B cell (primary cell): ENCODE results near the gene RDH8. TPM values are rescaled to one million over a fixed set of nuclear protein-coding genes. Genes with fewer than 3 reads are reported as not detected.

Experiments
- ATAC-seq: fragments of 200-7000 bp; cut with Tn5 transposase; one replicate; pipeline ENCODE4 v1.10.0; 2021; ENCODE audit warnings: low read depth, mild to moderate bottlenecking, moderate number of reproducible peaks, moderate library complexity
- CTCF ChIA-PET: fragments of 350-600 bp; sonication (Branson Sonifier 250); formaldehyde crosslinking; loops from one replicate; lab custom pipeline; 2021; ENCODE audit warnings: antibody characterized with exemption, inconsistent platforms; lab: Charles Lee
- POLR2A ChIA-PET: fragments of 350-600 bp; sonication (Branson Sonifier 250); formaldehyde crosslinking; loops from one replicate; lab custom pipeline; 2021; ENCODE audit warnings: antibody characterized with exemption; lab: Charles Lee
- DNase-seq: peaks from one replicate; pipeline ENCODE4 v3.0.0; 2013
- H2AFZ ChIP-seq: 2 replicates; pipeline ENCODE4 v1.6.1; 2012; ENCODE audit warnings: mild to moderate bottlenecking, low read depth, low read length; ENCODE audit not compliant: insufficient read depth, poor library complexity, severe bottlenecking
- H3K27ac ChIP-seq, 2 donors: 1 replicate in 1 of 2; 2 replicates in 1 of 2; pipeline ENCODE4 v1.5.1; 2012 to 2013; ENCODE audit warnings: low read length in 2 of 2, mild to moderate bottlenecking in 2 of 2, moderate library complexity in 1 of 2
- H3K27me3 ChIP-seq, 4 experiments: fragments of 200-600 bp in 1 of 4; sonication (generic) in 1 of 4; replicated peaks in 1 of 4; 1 replicate in 2 of 4; 2 replicates in 2 of 4; pipeline versions ENCODE4 v1.6.1 to v1.7.0; 2013 to 2016; ENCODE audit warnings: low read length in 3 of 4, mild to moderate bottlenecking in 2 of 4, mixed read lengths in 1 of 4, moderate library complexity in 1 of 4; ENCODE audit not compliant: insufficient read depth in 4 of 4, control insufficient read depth in 3 of 4; ENCODE audit errors: control extremely low read depth in 1 of 4
- H3K36me3 ChIP-seq, 2 experiments: replicated peaks in 1 of 2; 1 replicate in 1 of 2; 2 replicates in 1 of 2; pipeline versions ENCODE4 v1.6.1 to v1.7.1; 2013; ENCODE audit warnings: low read length in 1 of 2; ENCODE audit not compliant: insufficient read depth in 2 of 2, control insufficient read depth in 1 of 2; ENCODE audit errors: control extremely low read depth in 1 of 2, extremely low read depth in 1 of 2
- H3K4me1 ChIP-seq, 2 donors: fragments of 200-600 bp in 1 of 2; sonication (generic) in 1 of 2; 1 replicate in 1 of 2; 2 replicates in 1 of 2; pipeline versions ENCODE4 v1.5.1 to v1.6.1; 2013 to 2017; ENCODE audit warnings: low read length in 2 of 2; ENCODE audit not compliant: control insufficient read depth in 2 of 2, insufficient read depth in 2 of 2
- H3K4me2 ChIP-seq: replicated peaks from 2 replicates; pipeline ENCODE3; 2012; ENCODE audit warnings: mild to moderate bottlenecking, low read depth, low read length; ENCODE audit not compliant: poor library complexity, severe bottlenecking
- H3K4me3 ChIP-seq, 5 experiments: fragments of 200-600 bp in 1 of 5; sonication (generic) in 1 of 5; 1 replicate in 3 of 5; 2 replicates in 2 of 5; pipeline versions ENCODE4 v1.5.1 to v1.7.0; 2011 to 2016; ENCODE audit warnings: low read length in 4 of 5, mild to moderate bottlenecking in 4 of 5, low read depth in 2 of 5, control low read depth in 1 of 5, moderate library complexity in 1 of 5; ENCODE audit not compliant: insufficient read depth in 1 of 5; ENCODE audit errors: control extremely low read depth in 1 of 5, extremely low read depth in 1 of 5
- H3K79me2 ChIP-seq: fragments of 200-600 bp; sonication (generic); one replicate; pipeline ENCODE4 v1.6.0; 2016; ENCODE audit warnings: low read length; ENCODE audit not compliant: control insufficient read depth, insufficient read depth
- H3K9ac ChIP-seq: fragments of 200-600 bp; sonication (generic); 2 replicates; pipeline ENCODE4 v1.6.1; 2017; ENCODE audit warnings: mild to moderate bottlenecking, low read length, moderate library complexity
- H3K9me3 ChIP-seq, 3 donors: one replicate each; pipeline versions ENCODE4 v1.6.1 to v1.7.1; 2013; ENCODE audit warnings: low read length in 2 of 3; ENCODE audit not compliant: control insufficient read depth in 2 of 3, insufficient read depth in 1 of 3; ENCODE audit errors: control extremely low read depth in 1 of 3
- H4K20me1 ChIP-seq: 2 replicates; pipeline ENCODE4 v1.6.0; 2012; ENCODE audit warnings: mild to moderate bottlenecking, low read length; ENCODE audit not compliant: insufficient read depth, control insufficient read depth, poor library complexity, severe bottlenecking
- H3K27ac Mint-ChIP-seq: one replicate; pipeline ENCODE4 v1.8.0; 2021; ENCODE audit warnings: mixed read lengths
- H3K27me3 Mint-ChIP-seq: one replicate; pipeline ENCODE4 v1.8.0; 2021; ENCODE audit warnings: mixed read lengths
- H3K4me1 Mint-ChIP-seq: one replicate; pipeline ENCODE4 v1.8.0; 2021; ENCODE audit warnings: mixed read lengths
- H3K4me3 Mint-ChIP-seq: one replicate; pipeline ENCODE4 v1.8.0; 2021; ENCODE audit warnings: mixed read lengths
- H3K9me3 Mint-ChIP-seq: one replicate; pipeline ENCODE4 v1.8.0; 2022; ENCODE audit warnings: mixed read lengths; ENCODE audit not compliant: insufficient read depth
- EZH2 ChIP-seq: IDR thresholded peaks from 2 replicates; pipeline ENCODE4 v1.6.1; 2012; ENCODE audit warnings: borderline replicate concordance, low read depth, mild to moderate bottlenecking, moderate library complexity, low read length; ENCODE audit not compliant: insufficient read depth, poor library complexity, severe bottlenecking
- WGBS: methylation state at CpG from one replicate; pipeline ENCODE4 v1.1.5; 2013; ENCODE audit warnings: missing lambda C conversion rate; ENCODE audit not compliant: insufficient coverage; 5-methylcytosine and 5-hydroxymethylcytosine counted together
- intact Hi-C: fragments of 100-400 bp; cut with micrococcal nuclease; formaldehyde crosslinking; loops from one replicate; pipeline ENCODE4 v1.10.0; 2022
- polyA plus RNA-seq: library from polyadenylated mRNA; depleted of rRNA; stranded (reverse); fragments of >200 nt; gene quantifications from 2 replicates; pipeline ENCODE4 v1.2.3, GENCODE V29; 2012
- total RNA-seq, 2 donors: library from RNA; stranded (reverse); fragments of 120-200 nt in 1 of 2; gene quantifications; 1 replicate in 1 of 2; 2 replicates in 1 of 2; pipeline versions ENCODE4 v1.2.3 to v1.2.4, GENCODE V29; 2013 to 2022
- TF ChIP-seq, protein P1 (sequence below): fragments of 200-600 bp; IDR thresholded peaks from one replicate; pipeline ENCODE4 v1.8.0; 2022; ENCODE audit warnings: antibody characterized with exemption, mild to moderate bottlenecking

RDH8 gene
- total and polyA plus RNA-seq, 2 donors (not counting 1 experiment from before 2014, with no cell fraction given), result not detected

- Histone ChIP-seq H3K4me3 (no peak overlapping the region), H3K27me3 (peaks cover 0 to 3% (median 0%) of the 10 kb centered on the region in 4 experiments), H3K9ac (no peak overlapping the region), H3K4me2 (no peak overlapping the region), H4K20me1 (no peaks in the 10 kb centered on the region), H3K27ac (no peak overlapping the region), H2AFZ (no peak overlapping the region), H3K79me2 (no peaks in the 10 kb centered on the region), H3K4me1 (no peaks in the 10 kb centered on the region), H3K9me3 (peaks cover 0 to 8% (median 0%) of the 10 kb centered on the region in 3 donors), H3K36me3 (no peaks in the 10 kb centered on the region)
- peaks cover 36% of the 10 kb centered on the region for H3K27me3 Mint-ChIP-seq
- intact Hi-C loops, result no loop called here
- H3K9me3 Mint-ChIP-seq, result no peaks in the 10 kb centered on the region
- H3K4me3 Mint-ChIP-seq, result no peak overlapping the region
- H3K27ac Mint-ChIP-seq, result no peak overlapping the region
- 63% methylated on average over 1 of the region's 4 CpGs for WGBS
- CTCF ChIA-PET, result no interaction called here
- no peak for TF ChIP-seq EZH2
- TF ChIP-seq, protein P1, sequence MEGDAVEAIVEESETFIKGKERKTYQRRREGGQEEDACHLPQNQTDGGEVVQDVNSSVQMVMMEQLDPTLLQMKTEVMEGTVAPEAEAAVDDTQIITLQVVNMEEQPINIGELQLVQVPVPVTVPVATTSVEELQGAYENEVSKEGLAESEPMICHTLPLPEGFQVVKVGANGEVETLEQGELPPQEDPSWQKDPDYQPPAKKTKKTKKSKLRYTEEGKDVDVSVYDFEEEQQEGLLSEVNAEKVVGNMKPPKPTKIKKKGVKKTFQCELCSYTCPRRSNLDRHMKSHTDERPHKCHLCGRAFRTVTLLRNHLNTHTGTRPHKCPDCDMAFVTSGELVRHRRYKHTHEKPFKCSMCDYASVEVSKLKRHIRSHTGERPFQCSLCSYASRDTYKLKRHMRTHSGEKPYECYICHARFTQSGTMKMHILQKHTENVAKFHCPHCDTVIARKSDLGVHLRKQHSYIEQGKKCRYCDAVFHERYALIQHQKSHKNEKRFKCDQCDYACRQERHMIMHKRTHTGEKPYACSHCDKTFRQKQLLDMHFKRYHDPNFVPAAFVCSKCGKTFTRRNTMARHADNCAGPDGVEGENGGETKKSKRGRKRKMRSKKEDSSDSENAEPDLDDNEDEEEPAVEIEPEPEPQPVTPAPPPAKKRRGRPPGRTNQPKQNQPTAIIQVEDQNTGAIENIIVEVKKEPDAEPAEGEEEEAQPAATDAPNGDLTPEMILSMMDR, result no peak
- ATAC-seq (no peak), DNase-seq (no peak)
- POLR2A ChIA-PET, result interaction anchor here (0.7 kb wide), 1 partner anchor 16 kb away, joined by 3 read pairs; no protein-coding TSS in a partner anchor
- no peaks in the 10 kb centered on the region for H3K4me1 Mint-ChIP-seq
Observed at GRCh38 chr19:10068205-10068604, 54.9 kb downstream of the RDH8 start.

DNA sequence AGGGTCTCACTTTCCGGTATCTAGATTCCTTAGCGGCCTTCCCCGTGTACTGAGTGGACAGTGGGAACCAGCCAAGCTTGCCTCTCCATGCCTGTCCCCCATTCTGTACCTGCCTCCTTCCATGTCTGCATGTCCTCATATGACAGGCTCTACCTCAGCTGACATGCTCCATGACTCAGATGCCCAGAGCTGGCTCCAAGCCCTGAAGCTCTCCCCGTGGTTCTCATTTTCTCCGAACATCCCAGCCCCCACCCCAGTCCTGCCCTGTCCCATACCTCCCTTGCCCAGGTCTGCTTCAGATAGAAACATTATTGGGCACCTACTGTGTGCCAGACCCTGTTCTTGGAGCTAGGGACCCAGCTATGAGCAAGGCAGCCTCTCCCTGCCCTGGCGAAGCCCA lies 55.8 kb downstream of the RDH8 start:
- no peak for DNase-seq
- Histone ChIP-seq H3K9me3 (peaks cover 0 to 16% (median 5%) of the 10 kb centered on the region in 3 donors), H3K27ac (no peak overlapping the region), H3K36me3 (no peaks in the 10 kb centered on the region), H3K4me2 (no peak overlapping the region), H3K9ac (no peak overlapping the region), H4K20me1 (no peaks in the 10 kb centered on the region), H3K4me1 (no peaks in the 10 kb centered on the region), H3K4me3 (no peak overlapping the region), H3K79me2 (no peaks in the 10 kb centered on the region), H2AFZ (no peak overlapping the region), H3K27me3 (peaks cover 0 to 3% (median 0%) of the 10 kb centered on the region in 4 experiments)
- intact Hi-C loops, result no loop called here
- 82% methylated on average over 5 of the region's 6 CpGs for WGBS
- no peak overlapping the region for H3K27ac Mint-ChIP-seq
- no peak for ATAC-seq
- POLR2A ChIA-PET, result no interaction called here
- CTCF ChIA-PET, result interaction anchor here (0.6 kb wide), 1 partner anchor 182 kb away, joined by 3 read pairs; no protein-coding TSS in a partner anchor
- H3K4me1 Mint-ChIP-seq, result no peaks in the 10 kb centered on the region
- H3K9me3 Mint-ChIP-seq, result no peaks in the 10 kb centered on the region
- peaks cover 29% of the 10 kb centered on the region for H3K27me3 Mint-ChIP-seq
- TF ChIP-seq EZH2, result no peak
- TF ChIP-seq, protein P1, result no peak
- H3K4me3 Mint-ChIP-seq, result no peak overlapping the region
